Inferior parietal cortex (tissue), 1 donor: Measurements from ENCODE around the gene INPP4A.

Experiments
- DNase-seq: peaks from one replicate; pipeline ENCODE4 v3.0.0-alpha.2; 2016; ENCODE audit errors: extremely low spot score

Gene INPP4A

DNA sequence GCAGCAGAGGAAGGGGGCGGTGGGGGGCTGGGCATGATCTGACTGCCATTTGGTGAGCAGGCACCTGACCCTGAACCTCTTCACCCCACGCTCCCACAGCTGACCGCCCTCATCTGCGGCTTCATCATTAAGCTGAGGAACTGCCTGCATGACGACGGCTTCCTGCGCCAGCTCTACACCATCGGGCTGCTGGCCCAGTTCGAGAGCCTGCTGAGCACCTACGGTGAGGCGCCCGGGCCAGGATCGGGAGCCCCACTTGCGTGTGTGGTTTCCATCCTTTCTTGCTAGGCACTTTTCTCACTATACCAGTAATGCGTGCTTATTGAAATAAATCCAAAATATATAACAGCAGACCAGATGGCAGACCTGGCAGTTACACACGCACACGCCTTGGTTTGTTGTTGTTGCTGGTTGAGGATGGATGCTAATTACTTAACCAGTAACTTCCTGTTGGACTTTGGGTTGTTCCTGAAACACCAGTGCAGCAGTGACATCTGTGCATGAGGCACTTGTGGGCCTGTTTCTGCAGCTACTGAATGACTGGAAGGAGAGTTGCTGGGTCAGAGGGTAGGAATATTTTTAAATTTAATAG is 120.0 kb downstream of the INPP4A start:
- DNase-seq: no peak

DNA sequence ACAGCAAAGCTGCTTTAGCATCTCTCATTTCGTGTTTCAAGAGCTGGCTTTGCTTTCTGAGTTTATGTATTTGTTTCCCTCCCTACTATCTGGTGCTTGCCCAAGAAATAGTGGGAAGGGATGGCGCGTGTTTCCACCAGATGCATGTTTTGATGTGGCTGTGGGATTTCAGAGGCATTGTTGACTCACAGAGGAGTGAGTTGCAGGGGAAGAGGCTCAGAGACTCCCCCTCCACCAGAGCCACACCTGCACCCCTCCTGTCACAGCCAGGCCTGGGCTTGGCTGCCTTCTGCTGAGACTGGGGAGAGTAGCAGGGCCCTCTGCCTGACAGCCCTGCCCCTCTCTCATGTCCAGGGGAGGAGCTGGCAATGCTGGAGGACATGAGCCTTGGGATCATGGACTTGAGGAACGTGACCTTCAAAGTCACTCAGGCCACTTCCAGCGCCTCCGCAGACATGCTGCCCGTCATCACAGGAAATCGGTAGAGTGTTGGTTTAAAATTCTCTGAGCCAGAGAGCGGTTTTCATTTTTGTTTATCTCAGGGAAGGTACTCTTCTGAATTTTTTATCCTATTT is 120.7 kb downstream of the INPP4A start:
- no peak for DNase-seq

DNA sequence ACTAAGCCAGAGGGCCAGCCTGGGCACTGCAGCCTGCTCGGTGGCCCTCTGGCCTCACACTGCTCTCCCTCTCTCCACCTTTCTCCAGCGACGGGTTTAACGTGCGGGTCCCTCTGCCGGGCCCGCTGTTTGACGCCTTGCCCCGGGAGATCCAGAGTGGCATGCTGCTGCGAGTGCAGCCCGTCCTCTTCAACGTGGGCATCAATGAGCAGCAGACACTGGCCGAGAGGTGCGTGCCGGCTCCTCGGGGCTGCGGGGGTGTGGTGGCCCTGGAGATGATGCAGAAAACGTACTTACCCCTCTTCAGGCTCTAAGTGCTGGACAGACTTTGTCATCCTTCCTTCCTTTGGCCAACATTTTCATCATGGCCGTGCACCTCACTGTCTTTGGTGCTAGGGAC is 121.3 kb downstream of the INPP4A start:
- DNase-seq: no peak

DNA sequence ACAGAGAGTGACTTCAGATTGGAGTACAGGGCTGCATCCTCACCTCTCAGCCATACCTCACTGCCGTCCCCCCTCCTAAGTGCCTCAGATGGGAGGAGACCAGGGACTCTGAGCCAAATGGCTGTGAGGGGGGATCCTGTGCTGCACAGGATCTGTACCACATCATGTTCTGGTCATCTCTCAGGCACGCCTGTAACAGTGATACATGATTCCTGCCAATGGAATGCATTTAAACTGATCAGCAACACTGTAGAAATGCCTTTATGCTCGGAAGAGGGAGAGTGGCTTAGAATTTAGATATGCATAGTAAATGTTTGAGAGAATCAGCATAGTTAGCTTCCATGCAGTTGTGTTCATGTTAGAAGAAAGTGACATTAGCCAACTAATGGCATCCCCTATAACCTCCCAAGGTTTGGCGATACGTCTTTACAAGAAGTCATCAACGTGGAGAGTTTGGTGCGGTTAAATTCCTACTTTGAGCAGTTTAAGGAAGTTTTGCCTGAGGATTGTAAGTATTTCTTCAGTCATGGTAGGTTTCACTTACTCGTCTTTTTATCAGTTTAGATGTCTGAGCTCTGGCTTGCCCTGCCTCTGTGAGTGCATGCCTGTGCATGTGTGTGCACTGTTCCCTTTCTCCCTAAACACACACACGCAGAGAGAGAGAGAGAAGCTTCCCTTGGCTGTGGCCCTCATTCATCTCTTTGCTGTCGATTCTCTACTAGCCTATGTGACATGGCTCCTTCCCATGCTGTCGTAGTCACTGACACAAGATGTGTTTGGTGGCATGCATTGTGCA is 123.7 kb downstream of the INPP4A start:
- no peak for DNase-seq

DNA sequence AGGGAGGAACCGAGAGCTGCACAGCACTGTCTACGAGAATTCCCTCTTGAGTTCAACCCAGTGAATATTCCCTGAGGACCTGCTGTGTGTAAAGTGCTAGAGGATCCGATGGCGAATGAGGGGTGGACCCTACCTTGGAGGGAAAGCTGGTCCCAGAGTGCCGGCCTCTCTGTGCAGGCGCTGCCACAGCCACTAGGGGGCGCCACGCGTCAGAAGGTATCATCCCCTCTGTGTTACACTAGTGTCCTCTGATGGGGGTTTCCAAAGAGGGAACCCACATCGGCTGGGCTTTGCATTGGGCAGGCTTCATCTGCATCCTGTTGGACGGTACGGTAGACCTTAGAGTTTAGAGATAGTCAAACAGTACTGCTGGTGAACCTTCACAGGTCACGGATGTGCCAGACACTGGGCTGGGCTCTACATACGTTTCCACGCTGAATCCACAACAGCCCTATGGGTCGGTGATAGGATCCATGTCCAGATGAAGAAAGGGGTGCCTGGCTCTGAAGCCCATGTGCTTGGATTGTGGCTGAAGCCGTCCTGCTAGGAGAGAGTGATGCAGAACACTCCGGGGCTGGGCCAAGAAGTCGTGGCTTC is 124.6 kb downstream of the INPP4A start:
- DNase-seq: no peak

DNA sequence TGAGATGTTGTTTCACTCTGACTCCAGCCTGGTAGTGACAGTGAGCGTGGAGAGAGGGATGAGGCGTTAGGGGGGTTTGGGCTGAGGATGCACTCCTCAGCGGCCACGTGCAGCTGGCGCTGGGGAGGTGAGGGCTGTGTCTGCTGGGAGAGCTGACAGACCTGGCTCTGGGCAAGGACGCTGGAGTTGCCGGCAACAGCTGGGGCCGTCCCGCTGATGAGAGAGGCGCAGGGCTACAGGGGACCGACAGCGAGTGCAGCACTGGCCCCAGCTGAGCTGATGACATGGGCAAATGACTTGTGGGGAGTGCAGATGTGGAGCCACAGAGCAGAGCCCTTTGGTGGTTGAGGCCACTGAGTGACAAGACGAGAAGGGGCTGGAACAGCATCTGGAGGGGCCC is 125.3 kb downstream of the INPP4A start:
- no peak for DNase-seq

DNA sequence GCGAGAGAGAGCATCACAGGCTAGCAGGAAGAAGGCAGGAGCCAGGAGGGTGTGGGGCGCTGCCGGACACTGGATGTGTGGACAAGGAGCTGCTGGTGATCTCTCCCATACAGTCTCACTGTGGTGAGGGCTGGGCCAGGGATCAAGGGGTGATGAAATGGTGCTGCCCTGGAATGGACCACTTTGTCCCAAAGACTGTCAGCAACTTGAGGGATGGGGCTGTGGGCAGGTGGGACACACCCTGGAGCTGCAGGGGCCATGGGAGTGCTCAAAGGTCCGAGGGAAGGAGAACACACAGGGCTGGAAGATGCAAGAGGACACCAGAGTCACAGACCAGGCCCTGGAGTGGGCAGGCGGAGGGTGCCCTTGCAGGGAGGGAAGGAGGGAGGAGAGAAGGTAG is 125.7 kb downstream of the INPP4A start:
- no peak for DNase-seq

DNA sequence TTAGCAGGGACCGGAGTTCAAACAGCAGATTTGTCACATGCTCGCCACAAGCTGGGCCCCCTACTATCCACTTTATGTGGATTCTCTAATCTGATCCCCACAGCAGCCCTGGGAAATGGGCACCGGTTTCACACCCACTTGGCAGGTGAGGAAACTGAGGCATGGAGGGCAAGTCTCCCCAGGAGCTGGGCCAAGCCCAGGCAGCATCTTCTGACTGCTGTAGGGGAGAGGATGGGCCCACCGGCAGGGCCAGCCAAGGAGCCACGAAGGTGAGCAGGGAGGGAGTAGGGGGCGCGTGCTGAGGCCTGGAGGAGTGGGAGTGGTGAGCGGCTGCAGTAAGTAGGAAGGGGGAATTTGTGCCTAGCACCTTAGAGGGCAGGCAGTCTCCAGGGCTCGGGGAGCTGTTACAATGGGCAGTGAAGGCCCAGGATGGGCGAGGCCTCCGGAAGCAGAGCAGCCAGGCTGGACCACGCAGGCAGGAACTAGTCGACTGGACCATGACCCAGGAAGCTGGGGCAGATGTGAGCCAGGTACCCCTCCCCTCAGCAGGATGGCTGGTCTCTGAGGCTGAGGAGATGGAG is 126.6 kb downstream of the INPP4A start:
- no peak for DNase-seq

DNA sequence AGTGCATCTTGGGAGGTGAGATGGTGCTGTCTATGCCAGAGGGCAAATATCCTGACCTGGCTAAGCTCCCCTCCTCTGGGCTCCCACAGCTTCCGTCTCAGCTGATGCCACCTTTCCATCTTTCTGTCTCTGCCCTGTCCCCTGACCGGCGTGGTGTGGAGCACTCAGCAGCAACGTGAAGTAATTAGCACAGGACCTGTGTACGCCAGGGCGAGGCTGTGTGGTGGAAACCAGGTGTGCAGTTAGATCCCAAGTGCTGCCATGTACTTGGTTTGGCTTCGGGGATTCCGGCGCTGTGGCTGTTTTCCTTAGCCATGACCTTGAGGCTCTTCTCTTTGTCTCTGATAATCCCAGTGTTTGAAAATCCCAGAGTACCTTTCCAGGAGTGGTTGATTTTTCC is 127.1 kb downstream of the INPP4A start:
- DNase-seq: no peak

DNA sequence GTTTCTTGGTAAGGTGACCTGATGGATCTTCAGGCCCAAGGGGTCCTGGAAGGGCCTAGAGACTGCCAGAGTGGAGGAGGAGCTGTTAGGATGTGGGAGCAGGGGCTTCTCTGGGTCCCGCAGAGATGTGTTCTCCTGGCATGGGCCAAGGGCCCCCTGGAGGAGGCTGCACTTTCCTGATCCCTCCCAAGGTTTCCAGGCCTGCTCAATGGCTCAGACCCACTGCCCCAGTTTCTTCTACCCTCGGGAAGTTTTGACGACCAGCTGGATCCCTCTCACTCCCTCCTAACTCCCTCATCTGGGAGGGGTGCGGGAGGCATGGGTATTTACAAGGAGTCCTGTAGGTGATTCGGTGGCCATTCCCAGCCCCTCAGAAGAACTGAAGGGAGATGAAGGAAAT is 127.6 kb downstream of the INPP4A start:
- DNase-seq: no peak

DNA sequence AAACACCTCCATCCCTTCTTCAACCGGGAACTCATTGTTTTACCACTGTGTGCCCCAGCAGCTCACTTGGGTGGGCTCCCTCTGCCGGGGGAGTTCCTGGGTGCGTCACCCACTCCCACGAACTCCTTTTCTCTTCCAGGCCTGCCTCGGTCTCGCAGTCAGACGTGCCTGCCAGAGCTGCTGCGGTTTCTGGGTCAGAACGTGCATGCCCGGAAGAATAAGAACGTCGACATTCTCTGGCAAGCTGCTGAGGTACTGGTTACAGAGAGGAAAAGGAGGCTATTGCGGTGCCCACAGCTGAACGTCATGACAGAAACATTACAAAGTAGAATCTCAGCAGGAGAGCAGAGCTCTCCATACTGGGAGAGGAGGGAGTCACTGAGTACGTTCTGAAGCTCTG is 128.0 kb downstream of the INPP4A start:
- DNase-seq: no peak

DNA sequence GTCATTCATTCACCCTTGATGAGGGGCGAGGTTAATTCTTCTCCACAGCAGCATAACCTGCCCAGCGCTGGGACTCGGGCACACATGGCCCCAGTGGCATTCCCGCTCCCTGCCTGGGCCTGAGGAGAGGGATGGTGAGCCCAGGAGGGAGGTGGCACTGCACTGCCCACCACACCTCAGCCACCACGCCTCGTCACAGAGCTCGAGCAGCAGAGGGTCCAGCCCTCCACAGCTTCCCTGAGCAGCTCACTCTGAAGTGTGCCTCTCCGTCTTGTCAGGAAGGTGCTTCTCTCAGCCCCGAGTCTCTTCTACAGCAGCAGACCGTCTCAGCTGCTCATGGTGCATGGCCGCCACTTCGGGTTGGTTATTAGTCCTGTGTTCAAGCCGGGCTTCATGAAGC is 128.8 kb downstream of the INPP4A start:
- DNase-seq: no peak

DNA sequence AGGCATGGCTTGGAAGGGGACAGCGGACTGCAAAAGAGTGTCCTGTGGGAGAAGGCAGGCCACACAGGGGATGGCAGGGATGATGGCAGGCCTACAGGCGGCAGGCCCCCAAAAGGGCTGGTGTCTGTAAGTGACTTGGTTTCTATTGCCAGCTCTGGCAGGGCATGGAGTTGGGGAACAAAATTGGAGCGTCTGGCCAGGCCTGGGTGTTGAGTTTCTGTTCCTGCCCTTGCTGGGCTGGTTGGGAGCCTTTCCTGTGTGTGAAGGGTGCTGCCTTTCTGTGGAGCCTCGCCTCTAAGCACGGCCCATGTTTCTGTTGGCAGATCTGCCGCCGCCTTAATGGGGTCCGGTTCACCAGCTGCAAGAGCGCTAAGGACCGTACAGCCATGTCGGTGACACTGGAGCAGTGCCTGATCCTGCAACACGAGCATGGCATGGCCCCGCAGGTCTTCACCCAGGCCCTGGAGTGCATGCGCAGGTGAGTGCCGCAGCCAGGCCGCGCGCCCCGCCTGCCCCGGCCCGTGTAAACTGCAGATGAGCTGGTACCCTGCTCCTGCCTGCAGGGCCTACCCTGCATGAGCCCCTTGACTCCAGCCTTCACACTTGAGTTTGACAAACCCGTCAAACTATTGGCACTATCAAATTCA is 132.1 kb downstream of the INPP4A start:
- no peak for DNase-seq

DNA sequence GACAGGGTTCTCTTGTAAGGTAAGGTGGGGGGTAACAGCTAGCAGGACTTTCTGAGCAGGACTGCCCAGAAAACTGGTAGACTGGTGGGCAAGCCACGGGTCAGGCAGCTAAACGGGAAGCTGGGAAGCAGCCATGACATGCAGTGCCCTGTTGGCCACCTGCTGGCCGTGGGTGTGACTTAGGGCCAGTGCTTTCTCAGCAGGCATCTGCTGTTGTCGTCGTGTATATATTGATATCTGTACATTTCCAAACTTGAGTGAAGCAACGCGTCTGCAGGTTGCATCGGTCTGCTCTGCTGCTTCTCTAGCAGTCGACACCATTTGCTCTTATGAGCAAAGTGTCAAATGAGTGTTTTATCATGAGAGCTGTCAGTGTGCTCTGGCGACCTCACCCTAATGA is 132.7 kb downstream of the INPP4A start:
- DNase-seq: no peak

DNA sequence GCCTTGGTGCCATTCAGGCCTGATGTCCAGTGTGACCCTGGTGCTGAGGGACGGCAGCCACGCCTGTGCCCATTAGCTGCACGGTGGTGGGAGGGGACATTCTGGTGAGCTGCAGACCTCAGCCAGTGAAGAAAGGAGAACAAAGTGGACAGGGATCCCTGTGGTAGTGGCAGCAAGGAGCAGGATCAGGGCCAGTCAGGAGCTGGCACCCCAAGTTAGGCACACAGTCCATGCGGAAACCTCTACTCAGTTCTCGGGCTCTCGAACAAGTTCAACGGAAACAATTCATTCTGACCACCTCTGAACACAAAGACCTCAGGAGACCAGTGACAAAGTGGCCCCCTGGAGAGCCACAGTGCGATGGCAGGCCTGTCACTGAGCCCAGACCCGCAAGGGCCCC is 133.6 kb downstream of the INPP4A start:
- no peak for DNase-seq

DNA sequence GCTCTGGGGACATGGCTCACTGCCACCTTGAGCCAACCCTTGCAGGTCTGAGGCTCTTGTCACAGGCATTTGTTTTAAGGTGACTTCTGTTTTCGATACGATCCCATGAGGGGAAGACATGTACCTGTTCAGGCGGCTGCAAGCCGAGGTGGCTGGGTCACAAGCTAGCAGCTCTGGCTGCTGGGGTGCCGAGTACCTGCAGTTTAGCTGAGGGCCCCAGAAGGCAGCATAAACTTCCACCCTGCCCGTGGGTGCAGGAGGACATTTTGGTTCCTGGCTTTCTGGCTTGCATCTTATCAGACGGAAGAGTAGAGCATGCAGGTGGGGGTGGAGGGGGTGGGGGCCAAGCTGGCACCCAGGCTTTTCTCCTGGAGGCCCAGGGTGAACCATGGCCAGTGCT is 135.3 kb downstream of the INPP4A start:
- no peak for DNase-seq

DNA sequence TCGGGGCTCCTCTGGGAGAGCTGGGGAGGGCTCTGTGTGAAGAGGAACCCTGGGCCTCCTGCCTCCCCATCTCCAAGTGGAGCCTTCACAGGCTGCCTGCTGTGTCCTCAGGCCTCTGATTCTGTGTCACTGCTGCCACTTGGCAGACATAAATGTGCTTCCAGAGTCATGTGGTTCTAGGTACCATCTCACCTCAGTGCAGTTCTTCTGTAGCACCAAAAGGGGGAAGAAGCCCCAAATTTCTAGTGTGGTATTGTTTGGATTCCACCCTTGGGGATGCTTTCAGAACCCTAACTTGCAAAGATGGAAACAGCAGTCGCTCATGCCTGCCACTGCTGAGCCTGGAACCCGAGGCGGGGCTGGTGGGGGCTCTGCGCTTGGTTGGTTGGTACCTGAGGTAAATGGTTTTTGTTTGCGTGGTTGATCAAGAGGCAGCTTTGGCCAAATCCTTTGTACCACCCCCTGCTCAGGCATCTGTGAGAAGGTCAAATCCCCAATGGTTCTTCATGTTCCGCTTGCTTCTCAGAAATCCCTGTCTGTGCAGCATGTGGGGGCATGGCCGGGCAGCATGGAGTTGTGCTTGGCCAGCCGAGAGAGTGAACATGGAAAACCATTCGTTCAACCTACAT is 136.1 kb downstream of the INPP4A start:
- no peak for DNase-seq

DNA sequence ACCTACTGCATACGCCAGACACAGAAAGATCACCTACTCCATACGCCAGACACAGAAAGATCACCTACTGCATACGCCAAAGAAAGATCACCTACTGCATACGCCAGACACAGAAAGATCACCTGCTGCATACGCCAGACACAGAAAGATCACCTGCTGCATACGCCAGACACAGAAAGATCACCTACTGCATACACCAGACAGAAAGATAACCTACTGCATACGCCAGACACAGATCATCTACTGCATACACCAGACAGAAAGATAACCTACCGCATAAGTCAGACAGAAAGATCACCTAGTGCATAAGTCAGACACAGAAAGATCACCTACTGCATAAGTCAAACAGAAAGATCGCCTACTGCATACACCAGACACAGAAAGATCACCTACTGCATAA is 137.9 kb downstream of the INPP4A start:
- no peak for DNase-seq

DNA sequence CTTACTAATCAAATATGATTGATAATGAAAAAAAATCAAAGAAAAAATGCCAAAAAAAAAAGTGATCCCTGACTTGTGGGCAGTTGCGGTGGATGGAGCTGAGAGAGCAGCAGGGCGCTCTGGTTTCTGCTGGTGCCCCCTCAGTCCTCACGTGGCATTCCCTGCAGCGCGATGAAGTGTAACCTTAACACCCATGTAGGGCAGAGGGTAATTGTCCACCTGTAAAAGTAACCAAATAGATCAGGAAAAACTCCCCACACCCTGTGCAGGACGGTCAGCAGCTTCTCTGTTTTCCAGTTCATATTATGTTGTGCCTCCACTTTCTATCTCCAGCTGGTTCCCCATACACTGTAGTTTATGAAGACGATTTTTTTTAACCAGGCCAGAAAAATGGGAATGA is 138.6 kb downstream of the INPP4A start:
- no peak for DNase-seq

DNA sequence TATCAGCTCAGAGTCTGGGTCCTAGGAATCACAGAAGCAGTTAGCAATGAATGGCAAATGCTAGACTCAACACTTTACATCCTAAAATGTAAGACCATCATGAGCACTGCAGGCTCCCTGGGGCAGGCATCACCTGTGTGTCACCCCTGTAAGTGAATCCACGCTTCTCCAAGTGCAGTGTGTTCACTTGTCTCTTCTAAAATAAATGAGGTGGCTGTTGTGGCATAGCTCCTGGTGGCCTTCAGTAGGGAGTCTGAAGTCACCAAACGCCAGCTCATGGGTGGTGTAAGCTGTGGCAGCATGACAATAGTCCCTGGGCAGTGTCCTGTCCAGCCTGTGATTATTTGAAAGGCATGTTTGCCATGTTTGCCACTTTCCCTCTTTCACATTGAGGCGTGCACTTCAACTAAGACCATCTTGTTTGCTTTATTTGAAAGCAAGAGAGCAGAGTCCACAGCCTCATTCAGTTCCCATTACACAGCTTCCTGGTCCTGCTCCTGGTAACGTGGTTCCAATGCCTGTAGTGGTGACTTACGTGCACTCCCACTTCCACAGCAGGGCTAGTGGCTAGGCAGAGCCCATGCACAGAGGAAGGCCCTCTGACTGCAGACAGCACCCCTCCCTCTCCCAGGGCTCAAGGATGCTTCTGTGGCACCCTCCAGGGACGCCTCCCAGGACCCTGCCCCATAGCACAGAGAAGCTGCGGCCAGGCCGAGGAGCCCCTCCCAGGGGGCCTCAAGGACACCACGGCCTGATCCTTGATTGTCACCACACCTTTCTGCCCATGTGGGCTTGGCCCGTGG is 139.4 kb downstream of the INPP4A start:
- no peak for DNase-seq

DNA sequence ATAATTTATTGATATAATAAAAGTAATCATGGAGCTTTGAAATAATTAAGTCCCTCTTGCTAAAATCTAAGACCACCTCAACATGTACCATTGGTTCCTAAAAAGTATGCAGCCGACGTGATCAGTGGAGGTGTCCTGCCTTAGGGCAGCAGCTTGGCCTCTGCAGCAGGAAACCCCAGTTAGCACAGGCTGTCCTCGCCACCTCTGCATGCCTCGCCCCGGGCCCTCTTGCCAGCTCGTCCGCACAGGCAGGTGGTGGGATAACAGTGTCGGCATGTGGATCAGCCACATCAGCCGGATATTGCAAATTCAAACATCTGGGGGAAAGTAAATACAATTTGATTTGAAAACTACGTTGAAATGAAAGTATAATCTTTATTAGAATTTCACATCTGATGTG is 140.7 kb downstream of the INPP4A start:
- DNase-seq: no peak
